ENCODE results near the gene SLC19A1.
"Not testable (repeated sequence)": the region's sequence is repeated elsewhere in the genome, so short reads cannot be mapped to it uniquely, and the experiment has no call there.

SLC19A1 gene

DNA sequence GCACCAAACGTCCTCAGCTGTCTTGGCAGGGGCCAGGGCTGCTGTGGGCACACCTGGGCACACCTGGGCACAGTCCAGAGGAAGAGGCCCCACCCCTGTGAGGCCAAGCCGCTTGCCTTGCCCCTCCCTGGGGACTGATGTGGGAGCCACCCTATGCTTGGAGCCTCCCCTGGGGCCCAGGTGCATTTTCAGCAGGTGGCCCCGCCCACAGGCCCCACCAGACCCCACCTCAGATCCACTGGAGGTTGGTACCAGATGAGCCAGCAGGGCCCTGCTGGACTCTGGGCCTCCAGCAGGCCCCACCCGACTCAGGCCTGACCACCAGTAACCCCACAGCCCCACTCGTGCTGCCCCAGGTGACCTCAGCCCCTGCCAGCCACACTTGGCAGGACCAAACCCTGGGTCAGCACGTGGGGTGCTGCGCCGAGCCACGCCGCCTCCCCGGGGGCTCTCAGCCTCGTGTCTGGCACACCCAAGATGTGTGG is 8.8 kb downstream of the SLC19A1 start:
- H4K20me1 ChIP-seq (ENCODE audit: insufficient read depth, low read length): peaks cover 78% of the 10 kb centered on the region
- no peaks in the 10 kb centered on the region for H3K9me3 ChIP-seq (ENCODE audit: insufficient read depth, low read length, severe bottlenecking)
- TF ChIP-seq, protein P1, sequence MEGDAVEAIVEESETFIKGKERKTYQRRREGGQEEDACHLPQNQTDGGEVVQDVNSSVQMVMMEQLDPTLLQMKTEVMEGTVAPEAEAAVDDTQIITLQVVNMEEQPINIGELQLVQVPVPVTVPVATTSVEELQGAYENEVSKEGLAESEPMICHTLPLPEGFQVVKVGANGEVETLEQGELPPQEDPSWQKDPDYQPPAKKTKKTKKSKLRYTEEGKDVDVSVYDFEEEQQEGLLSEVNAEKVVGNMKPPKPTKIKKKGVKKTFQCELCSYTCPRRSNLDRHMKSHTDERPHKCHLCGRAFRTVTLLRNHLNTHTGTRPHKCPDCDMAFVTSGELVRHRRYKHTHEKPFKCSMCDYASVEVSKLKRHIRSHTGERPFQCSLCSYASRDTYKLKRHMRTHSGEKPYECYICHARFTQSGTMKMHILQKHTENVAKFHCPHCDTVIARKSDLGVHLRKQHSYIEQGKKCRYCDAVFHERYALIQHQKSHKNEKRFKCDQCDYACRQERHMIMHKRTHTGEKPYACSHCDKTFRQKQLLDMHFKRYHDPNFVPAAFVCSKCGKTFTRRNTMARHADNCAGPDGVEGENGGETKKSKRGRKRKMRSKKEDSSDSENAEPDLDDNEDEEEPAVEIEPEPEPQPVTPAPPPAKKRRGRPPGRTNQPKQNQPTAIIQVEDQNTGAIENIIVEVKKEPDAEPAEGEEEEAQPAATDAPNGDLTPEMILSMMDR (IDR thresholded peaks at IDR 0.05; ENCODE audit: borderline replicate concordance, extremely low read depth, low read length, poor library complexity, severe bottlenecking): no peak
- no peak for TF ChIP-seq EZH2 (IDR thresholded peaks at IDR 0.05; ENCODE audit: borderline replicate concordance, low read depth, low read length, severe bottlenecking)
- no peak for DNase-seq
- H3K4me1 ChIP-seq (ENCODE audit: insufficient read depth, low read length): peaks cover 7% of the 10 kb centered on the region
- peaks cover 57% of the 10 kb centered on the region for H3K79me2 ChIP-seq (ENCODE audit: insufficient read depth, low read length)
- no peak overlapping the region for H3K9ac ChIP-seq (ENCODE audit: low read depth, low read length)
- no peak overlapping the region for H3K4me3 ChIP-seq (ENCODE audit: low read depth in 1 of 2, low read length in 2 of 2)
- H3K4me2 ChIP-seq (ENCODE audit: insufficient read depth, low read length): no peak overlapping the region
- ATAC-seq (ENCODE audit: insufficient read depth, low read depth): no peak
- no peaks in the 10 kb centered on the region for H3K27me3 ChIP-seq (ENCODE audit: insufficient read depth, low read length, poor library complexity)
- no peak overlapping the region for H3K27ac ChIP-seq (ENCODE audit: low read length)
- H2AFZ ChIP-seq (ENCODE audit: low read depth, low read length): no peak overlapping the region
- H3K36me3 ChIP-seq (ENCODE audit: insufficient read depth, low read length): peaks cover 91% of the 10 kb centered on the region

DNA sequence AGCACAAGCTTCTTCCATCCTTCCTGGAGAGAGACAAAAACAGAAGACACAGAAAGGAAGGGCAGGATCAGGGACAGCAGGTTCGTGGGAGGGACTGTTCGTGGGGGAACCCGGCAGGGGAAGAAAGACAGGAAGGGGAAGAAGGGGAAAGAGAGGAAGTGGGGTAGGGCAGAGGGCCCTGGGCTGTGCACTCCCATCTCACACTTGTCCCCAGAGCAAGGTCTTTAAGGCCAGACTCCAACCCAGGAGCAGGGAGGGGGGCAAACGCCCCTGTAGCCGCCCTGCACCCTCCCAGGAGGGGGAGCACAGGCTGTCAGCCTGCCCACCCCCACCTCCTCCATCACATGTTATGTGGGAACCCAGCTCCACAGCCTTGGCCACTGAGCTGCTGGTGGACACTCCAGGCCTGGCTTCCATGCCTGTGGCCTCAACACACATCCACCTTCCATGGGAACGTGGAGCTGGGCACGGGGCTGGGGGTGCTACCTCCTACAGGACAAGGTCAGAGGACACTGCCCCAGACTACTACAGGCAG is 9.3 kb downstream of the SLC19A1 start:
- H3K4me2 ChIP-seq (ENCODE audit: insufficient read depth, low read length): no peak overlapping the region
- H3K9ac ChIP-seq (ENCODE audit: low read depth, low read length): no peak overlapping the region
- H2AFZ ChIP-seq (ENCODE audit: low read depth, low read length): no peak overlapping the region
- peaks cover 7% of the 10 kb centered on the region for H3K4me1 ChIP-seq (ENCODE audit: insufficient read depth, low read length)
- ATAC-seq (ENCODE audit: insufficient read depth, low read depth) (no peak), DNase-seq (no peak)
- H3K9me3 ChIP-seq (ENCODE audit: insufficient read depth, low read length, severe bottlenecking): no peaks in the 10 kb centered on the region
- peaks cover 52% of the 10 kb centered on the region for H3K79me2 ChIP-seq (ENCODE audit: insufficient read depth, low read length)
- no peaks in the 10 kb centered on the region for H3K27me3 ChIP-seq (ENCODE audit: insufficient read depth, low read length, poor library complexity)
- peaks cover 73% of the 10 kb centered on the region for H4K20me1 ChIP-seq (ENCODE audit: insufficient read depth, low read length)
- TF ChIP-seq, protein P1 (IDR thresholded peaks at IDR 0.05; ENCODE audit: borderline replicate concordance, extremely low read depth, low read length, poor library complexity, severe bottlenecking): no peak
- no peak for TF ChIP-seq EZH2 (IDR thresholded peaks at IDR 0.05; ENCODE audit: borderline replicate concordance, low read depth, low read length, severe bottlenecking)
- H3K4me3 ChIP-seq (ENCODE audit: low read depth in 1 of 2, low read length in 2 of 2): no peak overlapping the region
- H3K27ac ChIP-seq (ENCODE audit: low read length): no peak overlapping the region
- peaks cover 91% of the 10 kb centered on the region for H3K36me3 ChIP-seq (ENCODE audit: insufficient read depth, low read length)

DNA sequence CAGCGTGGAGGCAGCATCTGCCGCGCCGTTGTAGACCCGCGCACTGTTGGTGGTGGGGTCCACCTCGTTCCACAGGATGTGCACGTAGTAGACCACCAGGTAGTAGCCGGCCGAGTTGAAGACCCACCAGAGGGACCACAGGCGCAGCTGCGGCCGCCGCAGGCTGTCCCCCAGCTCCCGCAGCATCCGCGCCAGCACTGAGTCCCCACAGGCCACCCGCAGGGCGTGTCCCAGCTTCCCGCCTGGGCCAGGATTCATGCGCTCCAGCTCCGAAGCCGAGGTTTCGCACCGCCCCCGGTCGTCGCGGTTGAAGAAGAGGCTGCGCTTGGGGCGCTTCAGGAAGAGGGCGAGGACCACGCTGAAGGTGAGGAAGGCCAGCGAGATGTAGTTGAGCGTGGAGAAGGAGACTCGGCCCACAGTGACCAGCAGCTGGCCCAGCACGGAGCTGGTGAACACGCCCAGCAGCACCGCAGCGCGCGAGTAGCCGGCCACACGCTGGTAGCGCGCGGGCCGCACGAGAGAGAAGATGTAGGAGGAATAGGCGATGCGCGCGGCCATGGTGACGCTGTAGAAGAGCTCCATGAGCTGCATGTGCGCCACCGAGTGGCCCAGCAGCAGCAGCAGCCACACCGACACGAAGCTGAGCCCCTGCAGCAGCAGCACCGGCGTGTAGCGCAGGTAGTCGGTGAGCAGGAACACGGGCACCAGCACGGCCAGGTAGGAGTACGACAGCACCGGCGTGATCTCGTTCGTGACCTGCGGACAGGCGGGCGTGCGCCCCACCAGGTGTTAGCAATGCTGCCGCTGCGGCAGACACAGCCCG is 10.6 kb downstream of the SLC19A1 start:
- Histone ChIP-seq H3K36me3 (ENCODE audit: insufficient read depth, low read length) (peaks cover 95% of the 10 kb centered on the region), H3K79me2 (ENCODE audit: insufficient read depth, low read length) (peaks cover 42% of the 10 kb centered on the region), H3K27me3 (ENCODE audit: insufficient read depth, low read length, poor library complexity) (no peaks in the 10 kb centered on the region), H3K4me1 (ENCODE audit: insufficient read depth, low read length) (peaks cover 5% of the 10 kb centered on the region; the same call in 1 of the 2 replicates), H2AFZ (ENCODE audit: low read depth, low read length) (no peak overlapping the region), H3K9ac (ENCODE audit: low read depth, low read length) (no peak overlapping the region), H3K9me3 (ENCODE audit: insufficient read depth, low read length, severe bottlenecking) (no peaks in the 10 kb centered on the region), H3K4me3 (ENCODE audit: low read depth in 1 of 2, low read length in 2 of 2) (no peak overlapping the region), H4K20me1 (ENCODE audit: insufficient read depth, low read length) (peaks cover 64% of the 10 kb centered on the region), H3K27ac (ENCODE audit: low read length) (no peak overlapping the region), H3K4me2 (ENCODE audit: insufficient read depth, low read length) (no peak overlapping the region)
- ATAC-seq (ENCODE audit: insufficient read depth, low read depth) (no peak), DNase-seq (no peak)
- TF ChIP-seq, protein P1 (IDR thresholded peaks at IDR 0.05; ENCODE audit: borderline replicate concordance, extremely low read depth, low read length, poor library complexity, severe bottlenecking): no peak
- TF ChIP-seq EZH2 (IDR thresholded peaks at IDR 0.05; ENCODE audit: borderline replicate concordance, low read depth, low read length, severe bottlenecking): no peak

DNA sequence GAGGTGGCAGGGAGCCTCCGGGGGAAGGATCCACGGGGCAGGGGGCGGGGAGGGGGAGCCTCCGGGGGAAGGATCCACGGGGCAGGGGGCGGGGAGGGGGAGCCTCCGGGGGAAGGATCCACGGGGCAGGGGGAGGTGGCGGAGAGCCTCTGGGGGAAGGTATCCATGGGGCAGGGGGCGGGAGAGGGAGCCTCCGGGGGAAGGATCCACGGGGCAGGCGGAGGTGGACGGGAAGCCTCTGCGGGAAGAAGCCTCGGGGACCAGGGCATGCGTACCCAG is 11.2 kb downstream of the SLC19A1 start:
- H3K9ac ChIP-seq (ENCODE audit: low read depth, low read length); ATAC-seq (ENCODE audit: insufficient read depth, low read depth); H3K4me1 ChIP-seq (ENCODE audit: insufficient read depth, low read length); H3K9me3 ChIP-seq (ENCODE audit: insufficient read depth, low read length, severe bottlenecking); H3K27ac ChIP-seq (ENCODE audit: low read length); H3K27me3 ChIP-seq (ENCODE audit: insufficient read depth, low read length, poor library complexity); DNase-seq; H3K4me2 ChIP-seq (ENCODE audit: insufficient read depth, low read length); H2AFZ ChIP-seq (ENCODE audit: low read depth, low read length); H3K4me3 ChIP-seq (ENCODE audit: low read depth in 1 of 2, low read length in 2 of 2): not testable (repeated sequence)
- H4K20me1 ChIP-seq (ENCODE audit: insufficient read depth, low read length): peaks cover 59% of the 10 kb centered on the region
- H3K79me2 ChIP-seq (ENCODE audit: insufficient read depth, low read length): peaks cover 37% of the 10 kb centered on the region
- H3K36me3 ChIP-seq (ENCODE audit: insufficient read depth, low read length): peaks cover 95% of the 10 kb centered on the region
